BLaER1 treated with 17β-estradiol and CSF1 and Interleukin-3, amounts not matched to agents 10 nM and 100 nM (cell line): ENCODE results near the gene BORCS8.

Experiments used
- H3K27ac ChIP-seq, 11 experiments: shearing (Covaris generic); formaldehyde crosslinking; 2 replicates each; pipeline ENCODE4 v1.8.1; 2022
- H3K27me3 ChIP-seq, 11 experiments: shearing (Covaris generic); formaldehyde crosslinking; 2 replicates each; pipeline ENCODE4 v1.8.1; 2022
- H3K36me3 ChIP-seq, 11 experiments: shearing (Covaris generic); formaldehyde crosslinking; 2 replicates each; pipeline ENCODE4 v1.8.1; 2022
- H3K4me1 ChIP-seq, 10 experiments: shearing (Covaris generic); formaldehyde crosslinking; 2 replicates each; pipeline ENCODE4 v1.8.1; 2022
- H3K4me2 ChIP-seq, 11 experiments: shearing (Covaris generic); formaldehyde crosslinking; 2 replicates each; pipeline ENCODE4 v1.8.1; 2022
- H3K4me3 ChIP-seq, 10 experiments: shearing (Covaris generic); formaldehyde crosslinking; 2 replicates each; pipeline ENCODE4 v1.8.1; 2022
- H3K9ac ChIP-seq, 11 experiments: shearing (Covaris generic); formaldehyde crosslinking; 2 replicates each; pipeline ENCODE4 v1.8.1; 2022
- H3K9me3 ChIP-seq, 11 experiments: shearing (Covaris generic); formaldehyde crosslinking; replicated peaks in 1 of 11; 2 replicates each; pipeline ENCODE4 v1.8.1; 2022
- H4K20me1 ChIP-seq, 11 experiments: shearing (Covaris generic); formaldehyde crosslinking; 2 replicates each; pipeline ENCODE4 v1.8.1; 2022
- Cebpa-rat ChIP-seq, 11 experiments: shearing (Covaris generic); IDR thresholded peaks; 2 replicates each; pipeline ENCODE4 v1.8.1; 2022

Gene BORCS8

GRCh38 chr19:19209372-19209771 lies 17.4 kb upstream of the BORCS8 start:
- TF ChIP-seq Cebpa-rat (IDR thresholded peaks at IDR 0.05): no peak
- Histone ChIP-seq H3K27ac (no peak overlapping the region), H3K9me3 (no peaks in the 10 kb centered on the region; a peak in 1 of 22 replicates), H3K36me3 (no peaks in the 10 kb centered on the region), H4K20me1 (peaks cover 0 to 21% (median 0%) of the 10 kb centered on the region in 11 experiments; a peak in 5 of 22 replicates), H3K4me3 (no peak overlapping the region), H3K4me2 (no peak overlapping the region), H3K4me1 (peaks cover 0 to 9% (median under 1%) of the 10 kb centered on the region in 10 experiments; a peak in 6 of 20 replicates), H3K9ac (no peak overlapping the region), H3K27me3 (peaks cover 35 to 55% (median 40%) of the 10 kb centered on the region in 11 experiments)

GRCh38 chr19:19207637-19208572 lies 16.0 kb upstream of the BORCS8 start:
- H3K9ac ChIP-seq: no peak overlapping the region
- peak overlapping the region in 3 of 11 experiments; percentile 4 to 43 (median 11); a peak in 4 of 22 replicates for H3K4me2 ChIP-seq
- peaks cover 0 to 6% (median 0%) of the 10 kb centered on the region in 11 experiments; a peak in 4 of 22 replicates for H4K20me1 ChIP-seq
- H3K36me3 ChIP-seq: no peaks in the 10 kb centered on the region
- no peaks in the 10 kb centered on the region; a peak in 1 of 22 replicates for H3K9me3 ChIP-seq
- peaks cover 0 to 16% (median 9%) of the 10 kb centered on the region in 10 experiments; a peak in 10 of 20 replicates for H3K4me1 ChIP-seq
- TF ChIP-seq Cebpa-rat (IDR thresholded peaks at IDR 0.05): no peak
- H3K27me3 ChIP-seq: peaks cover 20 to 40% (median 25%) of the 10 kb centered on the region in 11 experiments
- no peak overlapping the region for H3K4me3 ChIP-seq
- no peak overlapping the region for H3K27ac ChIP-seq

GRCh38 chr19:19206938-19207337 lies 15.0 kb upstream of the BORCS8 start:
- Histone ChIP-seq H3K4me3 (no peak overlapping the region), H3K9me3 (no peaks in the 10 kb centered on the region; a peak in 1 of 22 replicates), H3K4me1 (peaks cover 8 to 25% (median 18%) of the 10 kb centered on the region in 10 experiments), H3K27me3 (peaks cover 10 to 31% (median 16%) of the 10 kb centered on the region in 11 experiments), H3K9ac (no peak overlapping the region), H3K36me3 (peaks cover 0 to 7% (median 4%) of the 10 kb centered on the region in 11 experiments; a peak in 11 of 22 replicates), H3K4me2 (no peak overlapping the region), H3K27ac (no peak overlapping the region), H4K20me1 (peaks cover 0 to 9% (median 0%) of the 10 kb centered on the region in 11 experiments; a peak in 4 of 22 replicates)
- TF ChIP-seq Cebpa-rat (IDR thresholded peaks at IDR 0.05): no peak

- H3K36me3 ChIP-seq: peaks cover 0 to 19% (median 15%) of the 10 kb centered on the region in 11 experiments; a peak in 18 of 22 replicates
- H4K20me1 ChIP-seq: peaks cover 0 to 19% (median 0%) of the 10 kb centered on the region in 11 experiments; a peak in 7 of 22 replicates
- H3K9ac ChIP-seq: no peak overlapping the region
- H3K27ac ChIP-seq: no peak overlapping the region
- H3K4me1 ChIP-seq: peaks cover 10 to 33% (median 25%) of the 10 kb centered on the region in 10 experiments
- H3K4me3 ChIP-seq: no peak overlapping the region
- peaks cover 0 to 18% (median 4%) of the 10 kb centered on the region in 11 experiments; a peak in 10 of 22 replicates for H3K27me3 ChIP-seq
- TF ChIP-seq Cebpa-rat (IDR thresholded peaks at IDR 0.05): no peak
- no peaks in the 10 kb centered on the region; a peak in 1 of 22 replicates for H3K9me3 ChIP-seq
- H3K4me2 ChIP-seq: no peak overlapping the region
These were observed 13.8 kb upstream of the BORCS8 start for GRCh38 chr19:19205416-19206410.

GRCh38 chr19:19204181-19204580 lies 12.2 kb upstream of the BORCS8 start:
- Histone ChIP-seq H3K4me2 (peak overlapping the region in 6 of 11 experiments; percentile 92 to 99 (median 97); a peak in 6 of 22 replicates), H3K9me3 (no peaks in the 10 kb centered on the region; a peak in 1 of 22 replicates), H3K27me3 (peaks cover 0 to 4% (median 0%) of the 10 kb centered on the region in 11 experiments; a peak in 2 of 22 replicates), H3K36me3 (peaks cover 9 to 34% (median 25%) of the 10 kb centered on the region in 11 experiments), H3K9ac (no peak overlapping the region), H3K4me1 (peaks cover 10 to 33% (median 25%) of the 10 kb centered on the region in 10 experiments), H3K27ac (no peak overlapping the region), H3K4me3 (no peak overlapping the region), H4K20me1 (peaks cover 0 to 33% (median 7%) of the 10 kb centered on the region in 11 experiments; a peak in 10 of 22 replicates)
- TF ChIP-seq Cebpa-rat (IDR thresholded peaks at IDR 0.05): no peak

GRCh38 chr19:19203012-19203856 lies 11.3 kb upstream of the BORCS8 start, which contains the start of gene NR2C2AP:
NR2C2AP (minus strand) TSS chr19:19203414; CDS start chr19:19203060, 354 bp downstream.
- H3K27ac ChIP-seq: peak within 1 kb of the TSS; percentile 59 to 86 (median 82)
- peaks cover 10 to 33% (median 25%) of the 10 kb centered on the region in 10 experiments for H3K4me1 ChIP-seq
- TF ChIP-seq Cebpa-rat (IDR thresholded peaks at IDR 0.05): no peak
- peaks cover 0 to 40% (median 13%) of the 10 kb centered on the region in 11 experiments; a peak in 10 of 22 replicates for H4K20me1 ChIP-seq
- H3K36me3 ChIP-seq: peaks cover 18 to 44% (median 35%) of the 10 kb centered on the region in 11 experiments
- peak within 1 kb of the TSS; percentile 76 to 91 (median 85) for H3K9ac ChIP-seq
- H3K9me3 ChIP-seq: no peaks in the 10 kb centered on the region; a peak in 1 of 22 replicates
- peak within 1 kb of the TSS; percentile 70 to 86 (median 74) for H3K4me3 ChIP-seq
- H3K27me3 ChIP-seq: no peaks in the 10 kb centered on the region
- H3K4me2 ChIP-seq: peak within 1 kb of the TSS; percentile 91 to 99 (median 96)

- peak overlapping the region; percentile 70 to 86 (median 74) for H3K4me3 ChIP-seq
- H3K4me2 ChIP-seq: peak overlapping the region; percentile 91 to 99 (median 96)
- peaks cover 24 to 49% (median 41%) of the 10 kb centered on the region in 11 experiments for H3K36me3 ChIP-seq
- H3K4me1 ChIP-seq: peaks cover 10 to 30% (median 25%) of the 10 kb centered on the region in 10 experiments
- no peak for TF ChIP-seq Cebpa-rat (IDR thresholded peaks at IDR 0.05)
- H3K27me3 ChIP-seq: no peaks in the 10 kb centered on the region
- H3K9me3 ChIP-seq: no peaks in the 10 kb centered on the region; a peak in 1 of 22 replicates
- peaks cover 0 to 45% (median 18%) of the 10 kb centered on the region in 11 experiments; a peak in 11 of 22 replicates for H4K20me1 ChIP-seq
- peak overlapping the region; percentile 76 to 91 (median 85) for H3K9ac ChIP-seq
- peak overlapping the region; percentile 59 to 86 (median 82) for H3K27ac ChIP-seq
These were observed 10.7 kb upstream of the BORCS8 start for GRCh38 chr19:19202707-19203011.
